Measurements from ENCODE around the gene RNF4.
"Not testable (repeated sequence)": the region's sequence is repeated elsewhere in the genome, so short reads cannot be mapped to it uniquely, and the experiment has no call there.

Gene RNF4

DNA sequence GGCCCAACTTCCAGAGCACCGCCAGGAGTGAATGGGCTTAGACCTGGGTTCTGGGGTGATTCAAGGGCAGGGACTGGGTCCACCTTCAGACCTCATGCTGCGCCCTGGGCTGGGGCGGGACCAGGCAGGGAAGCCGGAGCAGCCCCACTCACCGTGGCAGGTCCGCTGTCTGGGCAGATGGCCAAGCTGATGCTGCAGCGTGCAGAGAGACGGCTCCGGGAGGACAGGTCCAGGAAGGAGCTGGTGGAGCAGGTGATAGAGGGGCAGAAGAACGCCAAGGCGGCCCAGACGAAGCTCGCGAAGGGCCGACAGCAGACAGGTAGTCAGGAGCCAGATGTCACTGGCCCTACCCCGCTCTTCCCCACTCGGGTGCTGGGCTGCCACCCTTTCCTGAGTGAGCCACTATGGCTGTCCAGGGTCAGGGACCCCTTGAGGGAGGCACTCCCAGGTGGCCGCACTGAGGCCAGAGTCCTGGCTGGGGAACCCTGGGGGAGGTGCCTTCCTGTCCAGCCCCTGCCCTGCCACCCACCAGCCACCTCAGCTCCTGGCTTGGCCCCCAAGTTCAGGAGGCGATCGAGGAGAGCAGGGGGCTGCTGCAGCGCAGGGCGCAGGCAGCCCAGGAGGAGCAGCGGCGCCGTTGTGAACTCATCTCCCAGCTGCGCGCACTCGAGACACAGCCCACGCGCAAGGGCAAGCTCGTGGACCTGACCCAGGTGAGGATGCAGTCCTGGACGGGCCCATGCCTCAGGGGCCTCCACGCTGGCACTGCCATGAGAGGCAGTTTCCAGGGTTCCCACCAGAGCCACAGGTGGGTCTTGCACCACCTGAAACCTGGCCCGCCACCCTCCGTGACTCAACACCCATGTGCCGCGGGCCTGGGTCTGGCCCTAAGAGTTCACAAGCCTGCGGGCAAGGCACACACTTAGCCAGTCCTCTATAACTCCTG, 10.1 kb upstream of the RNF4 start:
- no peak for DNase-seq

DNA sequence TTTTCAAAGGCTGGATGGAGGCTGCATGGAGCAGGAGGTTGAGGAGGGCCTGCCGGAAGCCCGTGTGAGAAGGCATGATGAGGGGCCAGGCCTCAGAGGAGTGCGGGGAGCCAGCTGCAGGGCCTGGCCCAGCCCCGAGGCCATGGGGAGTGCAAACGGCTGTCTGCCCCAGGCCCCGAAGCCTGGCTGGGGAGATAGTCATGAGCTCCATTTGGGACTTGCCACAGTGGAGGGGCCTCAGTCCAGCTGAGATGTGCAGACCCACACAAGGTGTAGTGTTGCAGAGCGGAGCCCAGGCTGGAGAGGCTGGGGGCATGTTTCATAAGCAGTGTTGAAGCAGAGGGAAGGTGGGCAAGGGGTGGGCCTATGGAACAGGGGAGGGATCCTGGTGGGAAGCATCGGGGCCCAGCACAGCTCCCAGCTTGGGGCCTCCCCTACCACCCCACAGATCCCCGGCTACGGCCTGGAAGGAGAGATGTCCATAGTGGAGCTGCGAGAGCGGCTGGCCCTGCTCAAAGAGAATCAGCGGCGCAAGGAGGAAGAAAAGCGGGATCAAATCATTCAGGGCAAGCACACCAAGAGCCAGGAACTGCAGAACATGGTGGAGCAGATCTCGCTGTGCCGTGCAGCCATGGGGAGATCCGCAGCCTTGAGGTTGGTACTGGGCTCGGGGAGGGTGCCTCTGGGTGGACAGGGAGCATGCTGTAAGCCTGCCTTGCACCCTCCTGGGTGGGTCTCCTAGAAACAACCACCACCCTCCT, 9.1 kb upstream of the RNF4 start:
- no peak for DNase-seq

DNA sequence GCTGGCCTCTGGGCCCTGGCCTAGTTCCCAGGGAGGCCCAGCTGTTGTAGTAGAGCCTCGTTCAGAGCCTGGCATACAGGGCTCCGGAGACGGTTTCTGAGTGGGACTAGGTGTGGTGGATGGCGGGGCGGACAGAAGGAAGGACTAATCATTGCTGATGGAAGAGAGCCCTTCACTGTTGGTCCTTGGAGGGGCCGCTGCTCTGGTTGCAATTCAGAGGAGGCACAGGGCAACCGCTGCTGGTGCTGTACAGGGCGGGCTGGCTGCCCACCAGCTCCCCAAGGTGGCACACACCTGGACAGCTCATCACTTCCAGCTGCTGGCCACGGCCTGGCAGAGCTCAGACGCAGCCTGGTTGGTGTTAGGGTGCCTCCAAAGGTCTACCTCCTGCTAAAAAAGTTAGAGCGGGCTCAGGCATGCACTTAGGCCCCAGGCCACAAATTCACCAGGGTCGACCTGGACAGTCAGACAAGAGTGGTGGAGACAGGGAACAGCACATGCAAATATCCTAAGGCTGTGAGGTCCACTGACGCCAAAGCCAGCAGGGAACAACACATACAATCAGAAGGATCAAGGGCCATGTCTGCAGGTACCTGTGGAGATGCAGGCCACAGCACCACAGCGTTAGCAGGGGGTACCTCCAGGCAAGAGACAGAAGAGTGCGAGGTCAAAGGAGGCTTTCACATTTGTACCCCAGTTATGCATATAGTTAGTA, 7.5 kb upstream of the RNF4 start:
- DNase-seq, result no peak

DNA sequence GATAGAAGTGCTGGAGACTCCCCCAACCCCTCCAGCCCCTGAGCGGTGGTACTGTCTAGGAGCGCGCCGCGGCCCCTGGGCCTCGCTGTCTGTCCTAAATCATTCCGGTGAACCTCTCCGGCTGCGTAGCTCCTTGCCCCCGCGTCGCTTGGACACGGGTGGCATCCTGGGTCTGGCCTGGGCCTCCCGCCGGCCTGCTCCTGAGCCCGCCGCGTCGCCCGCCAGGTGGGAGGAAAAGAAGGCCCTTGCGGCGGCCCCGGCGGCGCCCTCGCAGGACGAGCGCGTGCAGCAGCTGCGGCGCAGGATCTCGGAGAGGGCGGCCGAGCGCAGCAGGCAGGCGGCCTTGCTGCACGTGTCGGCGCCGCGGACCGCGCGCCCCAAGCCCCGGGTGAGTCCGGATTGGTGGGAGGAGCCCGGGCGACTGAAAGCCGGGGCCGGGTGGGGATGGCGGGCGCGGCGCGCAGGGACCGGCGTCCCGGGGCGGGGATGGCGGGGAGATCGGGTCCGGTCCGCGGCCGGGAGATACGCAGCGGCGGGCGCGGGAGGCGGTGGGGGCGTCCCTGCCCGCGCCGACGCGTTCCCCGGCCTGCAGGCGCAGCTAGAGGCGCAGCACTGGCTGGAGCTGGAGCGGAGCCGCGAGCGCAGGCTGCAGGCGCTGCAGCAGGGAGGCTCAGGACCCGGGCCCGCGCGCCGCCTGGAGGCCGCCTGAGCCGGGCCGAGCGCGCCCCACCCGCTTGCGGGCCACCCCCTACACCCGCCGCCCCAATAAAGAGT, 6.5 kb upstream of the RNF4 start:
- peak; percentile 90 for DNase-seq

DNA sequence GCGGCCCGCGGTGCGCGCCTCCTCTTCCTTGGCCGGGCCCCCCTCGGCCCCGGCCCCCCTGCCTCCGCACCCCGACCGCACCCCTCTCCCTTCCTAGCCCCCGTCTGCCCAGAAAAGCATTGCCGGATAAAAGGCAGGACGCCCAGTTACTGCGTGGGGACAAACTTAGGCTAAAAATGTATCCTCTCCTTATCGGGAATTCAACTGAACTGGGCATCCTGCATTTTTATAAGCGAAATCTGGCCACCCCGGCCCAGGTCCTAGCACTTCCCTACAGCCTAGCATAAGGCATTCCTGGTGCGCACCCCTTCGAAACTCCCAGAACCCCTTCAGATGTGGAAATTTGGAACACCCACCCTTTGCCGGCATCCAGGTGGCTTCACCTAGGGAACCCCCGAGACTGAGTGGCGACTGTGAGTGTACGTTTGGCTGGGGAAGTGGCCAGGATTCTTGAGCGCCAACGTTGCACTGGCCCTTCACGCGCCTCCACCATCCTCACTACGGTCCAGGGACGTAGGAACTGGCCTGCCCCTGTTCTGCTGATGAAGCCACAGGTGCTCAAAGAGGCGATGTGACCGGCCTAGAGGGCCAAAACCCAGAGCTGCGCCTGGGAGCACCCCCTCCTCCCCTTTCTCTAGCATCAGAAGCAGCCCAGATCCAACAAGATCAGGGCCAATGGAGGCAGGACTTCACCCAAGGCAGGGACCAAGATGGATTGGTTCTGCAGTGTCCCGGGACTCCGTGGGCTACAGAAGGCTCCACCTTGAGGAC, 5.7 kb upstream of the RNF4 start:
- DNase-seq, result no peak

DNA sequence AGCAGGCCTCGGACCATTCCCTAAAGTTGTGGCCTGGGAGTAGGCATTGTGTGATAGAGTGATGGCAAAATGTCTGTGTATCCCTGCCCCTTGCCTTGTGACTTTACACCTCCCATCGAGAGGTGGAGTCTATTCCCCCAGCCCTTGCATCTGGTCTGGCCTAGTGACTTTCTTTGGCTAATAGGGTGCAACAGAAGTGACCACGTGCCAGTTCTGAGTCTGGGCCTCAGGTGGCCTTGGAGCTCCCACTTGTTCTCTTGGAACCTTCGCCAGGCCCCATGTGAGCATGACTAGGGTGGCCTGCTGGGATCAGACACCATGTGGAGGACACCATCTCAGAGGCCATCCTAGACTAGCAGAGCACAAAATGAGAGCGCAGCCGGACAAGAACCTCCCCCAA, 3.9 kb upstream of the RNF4 start:
- DNase-seq, result no peak

DNA sequence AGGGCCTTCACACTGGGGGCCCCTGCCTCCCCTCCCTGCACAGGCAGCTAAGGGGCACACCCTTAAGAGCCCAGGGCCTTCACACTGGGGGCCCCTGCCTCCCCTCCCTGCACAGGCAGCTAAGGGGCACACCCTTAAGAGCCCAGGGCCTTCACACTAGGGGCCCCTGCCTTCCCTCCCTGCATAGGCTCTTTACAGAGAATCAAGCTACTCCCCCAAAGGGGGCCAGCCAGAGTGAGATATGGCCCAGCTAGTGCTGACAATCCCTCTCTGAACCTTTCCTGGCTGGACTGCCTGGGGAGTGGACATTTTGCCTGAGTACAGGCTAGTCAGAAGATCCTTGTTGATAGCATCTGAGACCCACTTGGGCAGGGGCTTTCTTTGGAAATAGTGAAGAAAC, 3.4 kb upstream of the RNF4 start:
- not testable (repeated sequence) for DNase-seq

DNA sequence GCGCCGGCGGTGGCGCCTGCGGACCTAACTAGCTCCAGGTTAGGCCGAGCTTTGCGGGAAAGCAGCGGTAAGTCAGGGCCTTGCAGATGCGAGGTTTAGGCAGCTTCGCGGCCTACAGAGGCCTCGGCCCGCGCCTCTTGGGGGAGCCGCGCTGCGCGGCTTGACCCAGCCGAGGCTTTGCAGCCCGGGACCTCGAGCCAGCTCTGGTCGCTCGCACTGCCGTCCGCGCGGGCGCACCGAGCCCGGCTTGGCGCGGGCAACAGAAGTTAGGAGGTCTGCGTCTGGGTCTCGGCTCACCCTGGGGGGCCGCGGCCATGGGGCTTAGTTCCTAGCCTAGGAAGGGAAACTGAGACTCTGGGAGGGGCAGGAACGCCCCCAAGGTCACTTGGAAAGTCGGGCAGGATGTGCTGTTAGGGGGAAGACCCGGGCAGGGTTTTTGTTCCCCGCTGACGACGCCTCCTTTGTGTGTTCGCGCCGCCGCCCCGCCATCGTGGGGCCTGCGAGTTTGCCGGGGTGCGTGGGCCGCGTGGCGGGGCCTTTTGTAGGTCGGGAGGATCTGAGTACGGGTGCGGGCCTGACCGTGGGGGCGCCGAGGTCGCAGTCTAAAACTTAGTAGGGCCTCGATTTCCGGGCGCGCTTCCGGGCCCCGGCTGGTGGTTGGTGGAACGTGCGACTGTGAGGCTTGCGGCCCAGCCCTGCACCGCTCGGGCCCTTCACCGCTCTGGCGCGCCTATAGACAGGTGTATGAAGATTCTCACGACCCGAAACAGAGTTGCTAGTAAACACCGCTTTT, 482 bp downstream of the RNF4 start:
- DNase-seq, result peak; percentile 55

DNA sequence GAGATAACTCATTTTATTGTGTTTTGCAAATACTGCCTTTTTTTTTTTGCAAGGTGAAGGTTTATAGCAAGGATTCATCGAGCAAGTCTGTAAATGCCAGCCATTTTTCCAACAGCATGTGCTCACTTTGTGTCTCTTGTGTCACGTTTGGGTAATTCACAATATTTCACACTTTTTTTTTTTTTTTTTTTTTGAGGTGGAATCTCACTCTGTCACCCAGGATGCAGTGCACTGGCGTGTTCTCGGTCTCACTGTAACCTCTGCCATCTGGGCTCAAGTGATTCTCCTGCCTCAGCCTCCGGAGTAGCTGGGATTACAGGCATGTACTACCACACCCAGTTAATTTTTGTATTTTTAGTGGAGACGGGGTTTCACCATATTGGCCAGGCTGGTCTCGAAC, 1.9 kb downstream of the RNF4 start:
- DNase-seq, result no peak

DNA sequence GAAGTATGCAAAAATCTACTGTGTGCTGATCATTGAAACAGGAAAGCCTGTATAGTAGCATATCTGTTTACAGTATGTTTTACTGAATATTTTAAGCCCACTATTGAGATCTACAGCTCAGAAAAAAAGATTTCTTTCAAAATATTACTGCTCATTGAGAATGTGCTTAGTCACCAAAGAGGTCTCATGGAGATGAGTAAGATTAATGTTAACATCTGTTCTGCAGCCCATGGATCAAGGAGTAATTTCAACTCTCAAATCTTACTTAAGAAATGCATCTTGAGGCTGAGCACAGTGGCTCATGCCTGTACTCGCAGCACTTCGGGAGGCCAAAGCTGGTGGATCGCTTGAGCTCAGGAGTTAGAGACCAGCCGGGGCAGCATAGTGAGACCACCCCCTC, 3.3 kb downstream of the RNF4 start:
- no peak for DNase-seq

DNA sequence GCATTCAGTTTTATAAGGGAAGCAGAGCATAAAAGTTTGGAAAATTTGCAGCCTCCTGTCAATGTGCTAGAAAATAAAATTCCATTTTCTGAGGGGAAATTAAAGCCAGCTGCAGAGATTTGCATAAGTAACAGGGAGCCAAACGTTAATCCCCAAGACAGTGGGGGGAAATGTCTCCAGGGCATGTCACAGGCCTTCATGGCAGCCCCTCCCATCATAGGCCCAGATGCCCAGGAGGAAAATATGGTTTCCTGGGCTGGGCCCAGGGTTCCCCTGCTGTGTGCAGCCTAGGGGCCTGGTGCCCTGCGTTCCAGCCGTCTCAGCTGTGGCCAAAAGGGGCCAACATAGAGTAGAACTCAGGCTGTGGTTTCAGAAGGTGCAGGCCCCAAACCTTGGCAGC, 9.3 kb downstream of the RNF4 start:
- DNase-seq, result no peak

DNA sequence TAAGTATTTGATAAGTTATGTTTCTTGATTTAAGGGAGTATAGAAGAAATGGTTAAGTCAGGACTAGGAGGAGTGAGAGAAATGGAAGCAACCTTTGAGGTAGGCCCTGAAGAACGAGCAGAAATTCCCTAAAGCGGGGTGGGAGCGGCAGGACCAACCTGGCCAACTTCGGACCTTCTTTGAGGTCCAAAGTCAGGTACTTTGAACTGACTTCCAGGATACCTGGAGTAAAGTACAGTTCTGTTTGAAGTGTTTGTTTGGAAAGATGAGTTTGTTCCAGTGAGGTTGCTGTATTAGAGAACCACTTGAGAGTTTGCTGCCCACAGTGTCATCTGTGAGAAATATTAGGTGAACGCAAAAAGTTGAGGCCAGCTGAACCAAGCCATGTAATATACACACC, 11.7 kb downstream of the RNF4 start:
- no peak for DNase-seq

DNA sequence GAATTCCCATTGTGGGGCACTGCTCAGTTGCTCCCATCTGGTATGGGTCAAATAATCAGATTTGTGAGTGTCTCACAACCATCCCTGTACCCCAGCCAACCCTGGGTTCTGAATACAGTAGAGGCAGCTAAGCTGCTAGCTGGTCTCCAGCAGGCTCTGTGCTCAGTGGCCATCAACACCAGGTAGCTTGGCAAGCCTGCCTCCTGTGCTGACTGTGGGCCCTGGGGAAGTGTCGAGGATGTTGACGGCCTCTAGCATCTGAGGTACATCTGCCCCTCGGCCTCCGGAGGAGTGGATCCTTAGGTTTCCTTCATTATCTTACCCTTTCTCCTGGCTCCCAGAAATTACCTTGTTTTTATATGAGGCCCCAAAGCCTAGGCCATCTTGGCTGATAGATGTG, 13.3 kb downstream of the RNF4 start:
- no peak for DNase-seq

DNA sequence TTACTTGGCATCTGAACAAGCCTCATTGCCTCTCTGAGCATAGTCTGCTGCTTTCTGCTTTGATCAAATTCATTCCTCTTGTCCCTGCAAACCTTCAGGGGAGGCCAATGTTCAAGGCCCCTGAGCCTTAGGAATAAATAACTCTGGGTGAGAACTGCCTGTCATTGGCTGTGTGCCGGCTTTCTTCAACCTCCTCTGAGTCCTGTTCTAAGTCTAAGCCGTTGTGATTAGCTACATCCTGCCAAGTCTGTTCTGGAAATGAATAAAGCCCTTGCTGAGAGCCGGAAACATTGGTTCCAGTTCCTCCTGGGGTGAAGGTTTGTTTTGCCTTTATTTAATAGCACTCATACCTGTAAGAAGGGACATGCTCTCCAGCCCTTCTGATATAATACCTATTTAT, 13.8 kb downstream of the RNF4 start:
- no peak for DNase-seq

DNA sequence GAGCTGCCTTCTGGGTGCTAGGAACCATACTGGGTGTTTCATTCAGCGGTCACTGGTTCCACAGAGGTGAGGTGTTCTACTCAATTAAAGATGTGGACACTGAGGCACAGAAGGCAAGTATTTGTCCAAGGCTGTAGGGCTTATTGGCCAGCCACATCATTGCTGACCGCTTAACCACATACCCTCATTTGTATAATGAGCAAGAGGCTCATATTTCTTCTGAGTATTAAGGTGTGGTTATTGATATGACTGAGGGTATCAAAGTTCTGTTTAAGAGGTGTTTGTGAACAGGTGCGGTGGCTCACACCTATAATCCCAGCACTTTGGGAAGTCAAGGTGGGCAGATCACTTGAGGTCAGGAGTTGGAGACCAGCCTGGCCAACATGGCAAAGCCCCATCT, 14.3 kb downstream of the RNF4 start:
- DNase-seq, result no peak

DNA sequence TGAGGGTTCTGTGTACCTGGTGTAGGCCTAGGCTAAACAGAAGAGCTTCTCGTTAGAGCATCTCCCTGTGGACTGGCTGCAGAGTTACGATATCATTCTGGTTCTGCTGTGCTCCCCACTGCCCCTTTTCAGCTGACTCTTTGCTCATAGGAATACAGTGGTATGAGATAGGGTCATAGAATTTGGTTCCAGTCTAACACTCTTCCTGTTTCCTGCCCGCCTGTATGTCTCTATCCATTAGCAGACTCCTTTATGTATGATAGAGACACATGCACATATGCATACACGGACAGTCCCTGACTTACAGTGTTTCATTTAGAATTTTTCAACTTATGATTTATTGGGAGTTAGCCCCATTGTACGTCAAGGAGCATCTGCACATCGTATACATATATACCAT, 15.3 kb downstream of the RNF4 start:
- no peak for DNase-seq

DNA sequence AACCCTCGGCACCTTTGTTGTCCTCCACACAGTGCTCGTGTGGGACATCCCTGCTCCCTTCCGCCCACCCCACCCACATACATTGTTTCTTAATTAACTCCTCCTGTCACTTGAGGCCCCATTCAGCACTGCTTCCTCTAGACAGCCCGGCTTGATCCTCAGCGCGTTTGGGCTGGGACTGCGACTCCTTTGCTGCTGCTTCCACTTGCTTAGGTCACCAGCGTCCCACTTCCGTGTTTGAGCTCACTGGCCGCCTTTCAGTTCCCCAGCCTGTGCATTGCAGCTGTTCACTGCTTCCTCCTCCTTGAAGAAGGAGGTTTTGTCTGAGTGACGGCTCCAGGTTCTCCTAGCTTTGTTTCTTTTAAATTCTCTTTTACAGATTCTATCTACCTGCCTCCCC, 16.1 kb downstream of the RNF4 start:
- DNase-seq, result no peak

DNA sequence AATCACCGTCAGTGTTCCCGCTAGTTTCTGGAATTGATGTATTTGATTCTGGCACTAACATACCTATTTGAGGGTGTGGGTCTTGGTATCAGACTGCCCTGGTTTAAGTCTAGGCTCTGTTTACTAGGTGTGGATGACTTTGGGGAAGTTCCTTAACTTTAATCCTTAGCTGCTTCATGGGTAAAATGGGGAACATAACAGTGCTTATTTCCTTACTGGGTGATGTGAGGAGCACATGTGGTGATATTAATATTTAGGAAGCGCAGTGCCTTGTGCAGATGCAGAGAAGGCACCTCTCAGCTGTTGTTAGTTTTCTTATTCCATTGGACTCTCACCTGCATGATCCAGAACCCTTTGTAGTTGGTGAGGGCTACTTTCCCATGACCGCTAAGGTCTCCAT, 17.1 kb downstream of the RNF4 start:
- no peak for DNase-seq

DNA sequence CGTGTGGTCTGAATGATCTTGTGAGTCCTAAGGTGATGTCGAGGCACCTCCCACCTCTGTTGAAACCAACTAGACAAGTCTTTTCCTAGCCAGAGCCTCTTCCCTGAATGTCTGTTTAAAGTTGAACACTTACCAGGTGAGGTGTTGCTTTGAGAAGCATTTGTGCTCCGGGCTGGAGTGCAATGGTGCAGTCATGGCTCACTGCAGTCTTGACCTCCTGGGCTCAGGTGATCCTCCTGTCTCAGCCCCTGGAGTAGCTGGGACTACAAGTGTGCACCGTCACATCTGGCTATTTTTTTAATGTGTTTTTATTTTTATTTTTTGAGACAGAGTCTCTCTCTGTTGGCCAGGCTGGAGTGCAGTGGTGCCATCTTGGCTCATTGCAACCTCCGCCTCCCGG, 18.1 kb downstream of the RNF4 start:
- DNase-seq, result no peak

DNA sequence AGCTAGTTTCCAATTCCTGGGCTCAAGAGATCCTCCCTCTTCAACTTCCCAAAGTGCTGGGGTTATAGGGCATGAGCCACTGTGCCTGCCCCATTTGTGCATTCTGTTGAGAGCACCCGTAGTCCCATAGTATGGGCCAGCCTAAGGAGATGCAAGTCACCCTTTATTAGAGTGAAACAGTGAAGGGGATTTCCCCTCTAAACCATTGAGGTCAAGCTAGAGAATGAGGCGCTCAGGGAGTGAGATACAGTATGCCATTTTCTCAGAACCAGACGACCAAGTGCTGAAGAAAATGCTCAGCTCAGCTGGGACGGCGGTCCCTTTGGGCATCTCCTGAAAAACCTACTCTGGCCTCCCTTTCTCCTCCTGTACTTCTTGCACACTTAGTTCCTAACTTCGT, 18.7 kb downstream of the RNF4 start:
- DNase-seq, result no peak

All from 8988T (cell line).